ENCODE results near the gene TBC1D10A. TPM values are rescaled to one million over a fixed set of nuclear protein-coding genes. Genes with fewer than 3 reads are reported as not detected.

TBC1D10A gene
- total RNA-seq, 1 donor from 2014 or later = 5.8 TPM

GRCh38 chr22:30283342-30283741 is 43.4 kb downstream of the TBC1D10A start:
- no peak for DNase-seq

GRCh38 chr22:30282616-30283046 is 44.1 kb downstream of the TBC1D10A start:
- Histone ChIP-seq H3K9me3 (replicated peaks) (no peaks in the 10 kb centered on the region), H3K27me3 (ENCODE audit: low read depth) (no peaks in the 10 kb centered on the region), H3K4me3 (no peak overlapping the region), H3K4me1 (peaks cover 16% of the 10 kb centered on the region), H3K36me3 (peaks cover 20% of the 10 kb centered on the region), H3K27ac (replicated peaks) (no peak overlapping the region)
- no peak for DNase-seq
- no peak for TF ChIP-seq CTCF (IDR thresholded peaks at IDR 0.05; ENCODE audit: borderline replicate concordance)
- intact Hi-C loops (cut with micrococcal nuclease) = no loop called here

More at GRCh38 chr22:30283342-30283741, 43.4 kb downstream of the TBC1D10A start:
- intact Hi-C loops (cut with micrococcal nuclease) = no loop called here
- H3K4me3 ChIP-seq = no peak overlapping the region
- H3K36me3 ChIP-seq = peaks cover 20% of the 10 kb centered on the region
- TF ChIP-seq CTCF (IDR thresholded peaks at IDR 0.05; ENCODE audit: borderline replicate concordance) = no peak
- H3K27ac ChIP-seq (replicated peaks) = no peak overlapping the region
- H3K27me3 ChIP-seq (ENCODE audit: low read depth) = no peaks in the 10 kb centered on the region
- no peaks in the 10 kb centered on the region for H3K9me3 ChIP-seq (replicated peaks)
- H3K4me1 ChIP-seq = peaks cover 16% of the 10 kb centered on the region

- H3K27ac ChIP-seq (replicated peaks) = no peak overlapping the region
- H3K36me3 ChIP-seq = peaks cover 8% of the 10 kb centered on the region
- H3K4me3 ChIP-seq = no peak overlapping the region
- no peak for TF ChIP-seq CTCF (IDR thresholded peaks at IDR 0.05; ENCODE audit: borderline replicate concordance)
- intact Hi-C loops (cut with micrococcal nuclease) = no loop called here
- H3K27me3 ChIP-seq (ENCODE audit: low read depth) = no peaks in the 10 kb centered on the region
- peaks cover 16% of the 10 kb centered on the region for H3K4me1 ChIP-seq
- DNase-seq = no peak
- H3K9me3 ChIP-seq (replicated peaks) = no peaks in the 10 kb centered on the region
Observed at GRCh38 chr22:30280505-30280904, 46.2 kb downstream of the TBC1D10A start.

- peaks cover 16% of the 10 kb centered on the region for H3K4me1 ChIP-seq
- no peaks in the 10 kb centered on the region for H3K9me3 ChIP-seq (replicated peaks)
- DNase-seq = no peak
- intact Hi-C loops (cut with micrococcal nuclease) = no loop called here
- TF ChIP-seq CTCF (IDR thresholded peaks at IDR 0.05; ENCODE audit: borderline replicate concordance) = no peak
- H3K27me3 ChIP-seq (ENCODE audit: low read depth) = no peaks in the 10 kb centered on the region
- no peak overlapping the region for H3K4me3 ChIP-seq
- H3K27ac ChIP-seq (replicated peaks) = no peak overlapping the region
- peaks cover 2% of the 10 kb centered on the region for H3K36me3 ChIP-seq
Observed at GRCh38 chr22:30279932-30280331, 46.8 kb downstream of the TBC1D10A start.

- TF ChIP-seq CTCF (IDR thresholded peaks at IDR 0.05; ENCODE audit: borderline replicate concordance) = no peak
- H3K4me3 ChIP-seq = no peak overlapping the region
- H3K4me1 ChIP-seq = peaks cover 16% of the 10 kb centered on the region
- no peaks in the 10 kb centered on the region for H3K9me3 ChIP-seq (replicated peaks)
- H3K27ac ChIP-seq (replicated peaks) = no peak overlapping the region
- H3K27me3 ChIP-seq (ENCODE audit: low read depth) = no peaks in the 10 kb centered on the region
- intact Hi-C loops (cut with micrococcal nuclease) = no loop called here
- H3K36me3 ChIP-seq = no peaks in the 10 kb centered on the region
- peak; percentile 60 for DNase-seq
Observed at GRCh38 chr22:30279046-30279788, 47.5 kb downstream of the TBC1D10A start.
